DOHH2 (cell line): Measurements from ENCODE around the gene TEPSIN.

Experiments
- H3F3A ChIP-seq: fragments of 200-600 bp; sonication (generic), shearing (Covaris generic); 2 replicates; pipeline ENCODE4 v1.6.0; 2016; ENCODE audit warnings: antibody characterized with exemption, mild to moderate bottlenecking; ENCODE audit not compliant: control insufficient read depth, insufficient read depth
- H3K27ac ChIP-seq: fragments of 200-600 bp; sonication (generic); 2 replicates; pipeline ENCODE4 v1.5.1; 2014; ENCODE audit warnings: low read depth, mild to moderate bottlenecking, low read length, moderate library complexity
- H3K27me3 ChIP-seq: fragments of 200-600 bp; sonication (generic); 2 replicates; pipeline ENCODE4 v1.6.1; 2014; ENCODE audit warnings: mild to moderate bottlenecking, low read length, mixed read lengths; ENCODE audit not compliant: control insufficient read depth
- H3K36me3 ChIP-seq: fragments of 200-600 bp; sonication (generic); 2 replicates; pipeline ENCODE4 v1.6.1; 2014; ENCODE audit warnings: mild to moderate bottlenecking, low read length, moderate library complexity, mixed read lengths; ENCODE audit not compliant: control insufficient read depth
- H3K4me1 ChIP-seq: fragments of 200-600 bp; sonication (generic); 2 replicates; pipeline ENCODE4 v1.6.1; 2014; ENCODE audit warnings: mild to moderate bottlenecking, low read length, mixed read lengths; ENCODE audit not compliant: control insufficient read depth
- H3K4me2 ChIP-seq: fragments of 200-600 bp; sonication (generic); 2 replicates; pipeline ENCODE4 v1.6.0; 2014; ENCODE audit warnings: mild to moderate bottlenecking, low read length, moderate library complexity
- H3K4me3 ChIP-seq: fragments of 200-600 bp; sonication (generic); 2 replicates; pipeline ENCODE4 v1.5.1; 2014; ENCODE audit warnings: mild to moderate bottlenecking, low read length, mixed read lengths
- H3K79me2 ChIP-seq: fragments of 200-600 bp; sonication (generic); 2 replicates; pipeline ENCODE4 v1.6.1; 2014; ENCODE audit warnings: mild to moderate bottlenecking, low read length, mixed read lengths; ENCODE audit not compliant: control insufficient read depth
- H3K9me2 ChIP-seq: fragments of 200-600 bp; sonication (generic); replicated peaks from 2 replicates; pipeline ENCODE4 v1.6.1; 2014; ENCODE audit warnings: mild to moderate bottlenecking, low read length, mixed read lengths; ENCODE audit not compliant: control insufficient read depth
- H3K9me3 ChIP-seq: fragments of 200-600 bp; sonication (generic); 2 replicates; pipeline ENCODE4 v1.6.1; 2014; ENCODE audit warnings: antibody characterized with exemption, low read length, mixed read lengths; ENCODE audit not compliant: control insufficient read depth, insufficient read depth
- H4K20me1 ChIP-seq: fragments of 200-600 bp; sonication (generic); 2 replicates; pipeline ENCODE4 v1.6.0; 2014; ENCODE audit warnings: low read depth, mild to moderate bottlenecking, antibody characterized with exemption, low read length, moderate library complexity; ENCODE audit not compliant: control insufficient read depth, insufficient read depth
- CTCF ChIP-seq: fragments of 200-600 bp; sonication (generic); IDR thresholded peaks from one replicate; pipeline ENCODE4 v1.5.1; 2014; ENCODE audit warnings: antibody characterized with exemption, mild to moderate bottlenecking, low read depth, low read length; ENCODE audit not compliant: poor library complexity, severe bottlenecking
- EZH2phosphoT487 ChIP-seq: fragments of 200-600 bp; sonication (generic); IDR thresholded peaks from 2 replicates; pipeline ENCODE4 v1.6.1; 2017; ENCODE audit warnings: borderline replicate concordance, mild to moderate bottlenecking, antibody characterized with exemption, low read length, moderate library complexity, mixed read lengths

TEPSIN gene

GRCh38 chr17:81264640-81265039, 25.8 kb upstream of the TEPSIN start:
- H3K4me1 ChIP-seq = peaks cover 8% of the 10 kb centered on the region
- H4K20me1 ChIP-seq = no peaks in the 10 kb centered on the region
- no peaks in the 10 kb centered on the region for H3K9me3 ChIP-seq
- H3K27ac ChIP-seq = no peak overlapping the region
- no peaks in the 10 kb centered on the region for H3K9me2 ChIP-seq
- H3K27me3 ChIP-seq = no peaks in the 10 kb centered on the region
- peaks cover 18% of the 10 kb centered on the region; the same call in 1 of the 2 replicates for H3K36me3 ChIP-seq
- 0 out of 2 replicates have a peak, but pooled peaks cover 2% of the 10 kb centered on the region for H3F3A ChIP-seq
- no peak overlapping the region for H3K4me3 ChIP-seq
- no peaks in the 10 kb centered on the region for H3K79me2 ChIP-seq
- no peak overlapping the region for H3K4me2 ChIP-seq
- no peak for TF ChIP-seq CTCF
- TF ChIP-seq EZH2phosphoT487 = no peak

- peaks cover 12% of the 10 kb centered on the region for H3K4me1 ChIP-seq
- H3K36me3 ChIP-seq = peaks cover 24% of the 10 kb centered on the region; the same call in 1 of the 2 replicates
- H3F3A ChIP-seq = no peaks in the 10 kb centered on the region
- H4K20me1 ChIP-seq = no peaks in the 10 kb centered on the region
- TF ChIP-seq EZH2phosphoT487 (no peak), CTCF (no peak)
- H3K9me2 ChIP-seq = no peaks in the 10 kb centered on the region
- H3K27ac ChIP-seq = no peak overlapping the region
- H3K4me2 ChIP-seq = no peak overlapping the region
- H3K4me3 ChIP-seq = no peak overlapping the region
- H3K27me3 ChIP-seq = no peaks in the 10 kb centered on the region
- H3K79me2 ChIP-seq = no peaks in the 10 kb centered on the region
- H3K9me3 ChIP-seq = no peaks in the 10 kb centered on the region
Measured at GRCh38 chr17:81263371-81264181, 24.7 kb upstream of the TEPSIN start.

GRCh38 chr17:81261582-81262336, 22.9 kb upstream of the TEPSIN start:
- H3K4me2 ChIP-seq = no peak overlapping the region
- TF ChIP-seq EZH2phosphoT487 (no peak), CTCF (no peak)
- H3K4me1 ChIP-seq = peaks cover 12% of the 10 kb centered on the region
- no peaks in the 10 kb centered on the region for H3K9me2 ChIP-seq
- no peaks in the 10 kb centered on the region for H4K20me1 ChIP-seq
- no peak overlapping the region for H3K4me3 ChIP-seq
- H3K27ac ChIP-seq = no peak overlapping the region
- no peaks in the 10 kb centered on the region for H3K27me3 ChIP-seq
- H3K9me3 ChIP-seq = no peaks in the 10 kb centered on the region
- peaks cover 24% of the 10 kb centered on the region; the same call in 1 of the 2 replicates for H3K36me3 ChIP-seq
- H3F3A ChIP-seq = no peaks in the 10 kb centered on the region
- H3K79me2 ChIP-seq = no peaks in the 10 kb centered on the region
